HL-60 (cell line): ENCODE results near the gene SLC25A21.
A peak's percentile ranks its signal among the peaks of the same experiment; 100 is the strongest.
"Not testable (repeated sequence)": the region's sequence is repeated elsewhere in the genome, so short reads cannot be mapped to it uniquely, and the experiment has no call there.

ENCODE experiments used
- DNase-seq, 2 experiments: peaks; one replicate each; pipeline ENCODE4 v3.0.0-alpha.2; 2010 to 2020; ENCODE audit warnings: low read depth in 1 of 2, low spot score in 1 of 2
- H3K27ac ChIP-seq: fragments of 250-450 bp; sonication (Bioruptor Pico); replicated peaks from 2 replicates; pipeline ENCODE4 v1.5.1; 2020; ENCODE audit warnings: mild to moderate bottlenecking, moderate library complexity
- H3K27me3 ChIP-seq: fragments of 250-450 bp; sonication (Bioruptor Pico); 2 replicates; pipeline ENCODE4 v1.5.1; 2021; ENCODE audit warnings: mild to moderate bottlenecking, moderate library complexity; ENCODE audit not compliant: insufficient read depth, poor library complexity, severe bottlenecking
- H3K4me3 ChIP-seq: replicated peaks from 2 replicates; pipeline ENCODE4 v1.5.1; 2011; ENCODE audit warnings: mild to moderate bottlenecking, control low read depth, low read length; ENCODE audit not compliant: insufficient read depth
- GABPA ChIP-seq: IDR thresholded peaks from 2 replicates; pipeline ENCODE4 v1.6.1; 2012; ENCODE audit warnings: low read depth
- POLR2AphosphoS5 ChIP-seq: IDR thresholded peaks from 2 replicates; pipeline ENCODE4 v1.6.1; 2012; ENCODE audit warnings: low read depth
- SPI1 ChIP-seq: IDR thresholded peaks from 2 replicates; pipeline ENCODE4 v1.6.1; 2012; ENCODE audit warnings: low read depth, mild to moderate bottlenecking, borderline replicate concordance
- TF ChIP-seq, protein P1 (sequence below): IDR thresholded peaks from 2 replicates; pipeline ENCODE4 v1.6.1; 2012; ENCODE audit warnings: low read depth; ENCODE audit not compliant: insufficient replicate concordance
- TF ChIP-seq, protein P2 (sequence below): IDR thresholded peaks from one replicate; pipeline ENCODE4 v1.5.1; 2011; ENCODE audit warnings: low read length, control low read depth, inconsistent platforms; ENCODE audit not compliant: insufficient read depth

Gene SLC25A21

GRCh38 chr14:36981832-36982529, 190.4 kb downstream of the SLC25A21 start:
- no peaks in the 10 kb centered on the region for H3K27me3 ChIP-seq
- TF ChIP-seq POLR2AphosphoS5 = no peak
- TF ChIP-seq, protein P1, sequence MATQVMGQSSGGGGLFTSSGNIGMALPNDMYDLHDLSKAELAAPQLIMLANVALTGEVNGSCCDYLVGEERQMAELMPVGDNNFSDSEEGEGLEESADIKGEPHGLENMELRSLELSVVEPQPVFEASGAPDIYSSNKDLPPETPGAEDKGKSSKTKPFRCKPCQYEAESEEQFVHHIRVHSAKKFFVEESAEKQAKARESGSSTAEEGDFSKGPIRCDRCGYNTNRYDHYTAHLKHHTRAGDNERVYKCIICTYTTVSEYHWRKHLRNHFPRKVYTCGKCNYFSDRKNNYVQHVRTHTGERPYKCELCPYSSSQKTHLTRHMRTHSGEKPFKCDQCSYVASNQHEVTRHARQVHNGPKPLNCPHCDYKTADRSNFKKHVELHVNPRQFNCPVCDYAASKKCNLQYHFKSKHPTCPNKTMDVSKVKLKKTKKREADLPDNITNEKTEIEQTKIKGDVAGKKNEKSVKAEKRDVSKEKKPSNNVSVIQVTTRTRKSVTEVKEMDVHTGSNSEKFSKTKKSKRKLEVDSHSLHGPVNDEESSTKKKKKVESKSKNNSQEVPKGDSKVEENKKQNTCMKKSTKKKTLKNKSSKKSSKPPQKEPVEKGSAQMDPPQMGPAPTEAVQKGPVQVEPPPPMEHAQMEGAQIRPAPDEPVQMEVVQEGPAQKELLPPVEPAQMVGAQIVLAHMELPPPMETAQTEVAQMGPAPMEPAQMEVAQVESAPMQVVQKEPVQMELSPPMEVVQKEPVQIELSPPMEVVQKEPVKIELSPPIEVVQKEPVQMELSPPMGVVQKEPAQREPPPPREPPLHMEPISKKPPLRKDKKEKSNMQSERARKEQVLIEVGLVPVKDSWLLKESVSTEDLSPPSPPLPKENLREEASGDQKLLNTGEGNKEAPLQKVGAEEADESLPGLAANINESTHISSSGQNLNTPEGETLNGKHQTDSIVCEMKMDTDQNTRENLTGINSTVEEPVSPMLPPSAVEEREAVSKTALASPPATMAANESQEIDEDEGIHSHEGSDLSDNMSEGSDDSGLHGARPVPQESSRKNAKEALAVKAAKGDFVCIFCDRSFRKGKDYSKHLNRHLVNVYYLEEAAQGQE = no peak
- no peak for TF ChIP-seq GABPA
- TF ChIP-seq, protein P2, sequence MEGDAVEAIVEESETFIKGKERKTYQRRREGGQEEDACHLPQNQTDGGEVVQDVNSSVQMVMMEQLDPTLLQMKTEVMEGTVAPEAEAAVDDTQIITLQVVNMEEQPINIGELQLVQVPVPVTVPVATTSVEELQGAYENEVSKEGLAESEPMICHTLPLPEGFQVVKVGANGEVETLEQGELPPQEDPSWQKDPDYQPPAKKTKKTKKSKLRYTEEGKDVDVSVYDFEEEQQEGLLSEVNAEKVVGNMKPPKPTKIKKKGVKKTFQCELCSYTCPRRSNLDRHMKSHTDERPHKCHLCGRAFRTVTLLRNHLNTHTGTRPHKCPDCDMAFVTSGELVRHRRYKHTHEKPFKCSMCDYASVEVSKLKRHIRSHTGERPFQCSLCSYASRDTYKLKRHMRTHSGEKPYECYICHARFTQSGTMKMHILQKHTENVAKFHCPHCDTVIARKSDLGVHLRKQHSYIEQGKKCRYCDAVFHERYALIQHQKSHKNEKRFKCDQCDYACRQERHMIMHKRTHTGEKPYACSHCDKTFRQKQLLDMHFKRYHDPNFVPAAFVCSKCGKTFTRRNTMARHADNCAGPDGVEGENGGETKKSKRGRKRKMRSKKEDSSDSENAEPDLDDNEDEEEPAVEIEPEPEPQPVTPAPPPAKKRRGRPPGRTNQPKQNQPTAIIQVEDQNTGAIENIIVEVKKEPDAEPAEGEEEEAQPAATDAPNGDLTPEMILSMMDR = no peak
- TF ChIP-seq SPI1 = no peak
- no peak overlapping the region for H3K4me3 ChIP-seq
- no peak overlapping the region for H3K27ac ChIP-seq
- no peak for DNase-seq

DNA sequence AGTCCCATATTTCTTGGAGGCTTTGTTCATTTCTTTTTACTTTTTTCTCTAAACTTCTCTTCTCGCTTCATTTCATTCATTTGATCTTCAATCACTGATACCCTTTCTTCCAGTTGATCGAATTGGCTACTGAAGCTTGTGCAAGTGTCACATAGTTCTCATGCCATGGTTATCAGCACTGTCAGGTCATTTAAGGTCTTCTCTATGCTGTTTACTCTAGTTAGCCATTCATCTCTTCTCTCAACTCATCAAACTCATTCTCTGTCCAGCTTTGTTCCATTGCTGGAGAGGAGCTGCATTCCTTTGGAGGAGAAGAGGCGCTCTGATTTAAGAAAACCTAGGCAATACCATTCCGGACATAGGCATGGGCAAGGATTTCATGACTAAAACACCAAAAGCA, 192.0 kb downstream of the SLC25A21 start:
- not testable (repeated sequence) for H3K4me3 ChIP-seq, DNase-seq, H3K27ac ChIP-seq, H3K27me3 ChIP-seq

DNA sequence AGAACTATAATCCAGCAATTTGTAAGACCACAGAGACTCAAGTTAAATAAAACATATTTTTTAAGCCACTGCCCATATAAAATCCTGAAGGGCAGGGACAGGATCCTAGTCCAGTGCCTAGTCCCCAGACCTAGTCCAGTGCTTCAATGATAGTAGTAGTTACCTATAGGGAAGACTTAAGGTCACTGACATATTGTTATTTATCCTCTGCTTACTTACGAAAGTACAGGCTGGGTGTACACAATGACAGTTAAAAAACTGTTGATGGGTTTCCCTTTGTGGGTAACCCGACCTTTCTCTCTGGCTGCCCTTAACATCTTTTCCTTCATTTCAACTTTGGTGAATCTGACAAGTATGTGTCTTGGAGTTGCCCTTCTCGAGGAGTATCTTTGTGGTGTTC, 192.5 kb downstream of the SLC25A21 start:
- H3K27ac ChIP-seq = no peak overlapping the region
- no peak for DNase-seq
- TF ChIP-seq, protein P2 = no peak
- TF ChIP-seq GABPA = no peak
- TF ChIP-seq POLR2AphosphoS5 = no peak
- no peak for TF ChIP-seq SPI1
- TF ChIP-seq, protein P1 = no peak
- no peak overlapping the region for H3K4me3 ChIP-seq
- no peaks in the 10 kb centered on the region for H3K27me3 ChIP-seq

- DNase-seq = peak; percentile 45 to 85
- Histone ChIP-seq H3K27me3 (no peaks in the 10 kb centered on the region), H3K27ac (peak overlapping the region; percentile 33), H3K4me3 (no peak overlapping the region)
- TF ChIP-seq SPI1 (no peak), GABPA (no peak), POLR2AphosphoS5 (no peak)
- TF ChIP-seq, protein P2 = no peak
- TF ChIP-seq, protein P1 = no peak
These were observed 195.8 kb downstream of the SLC25A21 start for GRCh38 chr14:36976571-36977023.
